Measurements from ENCODE around the gene HMGXB4.

Gene HMGXB4

DNA sequence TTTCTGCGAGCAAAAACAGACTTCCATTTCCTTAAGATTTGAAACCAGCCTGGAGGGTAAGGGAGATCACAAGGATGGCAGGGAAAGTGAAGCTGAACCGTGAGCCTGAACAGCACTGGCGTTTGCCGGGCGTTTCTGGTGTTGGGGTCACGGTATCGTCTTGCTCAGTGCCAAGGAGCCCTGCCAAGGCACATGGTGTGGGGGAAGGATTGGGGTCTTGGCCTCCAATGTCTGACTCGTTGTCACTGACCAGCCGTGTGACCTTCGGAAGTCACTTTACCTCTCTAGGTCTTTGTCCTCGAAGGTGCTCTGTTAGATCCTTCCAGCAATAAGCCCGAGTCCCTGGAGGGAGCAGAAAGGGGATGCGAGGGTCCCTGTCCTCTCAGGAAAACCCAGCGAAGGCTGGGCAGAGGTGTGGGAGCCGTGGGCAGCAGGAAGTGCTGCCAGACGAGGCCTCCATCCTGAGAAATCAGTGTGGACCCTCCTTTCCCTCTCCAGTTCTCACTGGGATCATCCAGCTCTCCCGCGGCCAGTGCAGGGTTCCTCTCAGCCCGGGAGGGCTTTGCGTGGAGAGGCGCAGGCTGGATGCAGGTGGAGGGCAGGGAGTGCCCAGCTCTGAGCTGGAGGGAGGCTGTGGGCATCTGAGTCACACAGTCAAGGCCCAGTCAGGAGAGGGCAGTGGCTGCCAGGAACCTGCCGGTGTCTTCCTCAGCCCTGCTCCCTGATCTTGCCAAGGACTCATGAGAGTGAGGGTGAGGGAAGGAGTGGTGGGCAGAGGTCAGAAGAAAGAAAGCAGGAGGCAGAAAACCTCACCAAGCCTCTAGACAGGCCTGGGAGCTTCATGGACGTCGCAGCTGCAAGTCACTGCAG, 61.3 kb downstream of the HMGXB4 start:
- no peak for DNase-seq (ENCODE audit: low read depth)
- no peak overlapping the region for H3K4me3 ChIP-seq (ENCODE audit: low read length)
- TF ChIP-seq, protein P1, sequence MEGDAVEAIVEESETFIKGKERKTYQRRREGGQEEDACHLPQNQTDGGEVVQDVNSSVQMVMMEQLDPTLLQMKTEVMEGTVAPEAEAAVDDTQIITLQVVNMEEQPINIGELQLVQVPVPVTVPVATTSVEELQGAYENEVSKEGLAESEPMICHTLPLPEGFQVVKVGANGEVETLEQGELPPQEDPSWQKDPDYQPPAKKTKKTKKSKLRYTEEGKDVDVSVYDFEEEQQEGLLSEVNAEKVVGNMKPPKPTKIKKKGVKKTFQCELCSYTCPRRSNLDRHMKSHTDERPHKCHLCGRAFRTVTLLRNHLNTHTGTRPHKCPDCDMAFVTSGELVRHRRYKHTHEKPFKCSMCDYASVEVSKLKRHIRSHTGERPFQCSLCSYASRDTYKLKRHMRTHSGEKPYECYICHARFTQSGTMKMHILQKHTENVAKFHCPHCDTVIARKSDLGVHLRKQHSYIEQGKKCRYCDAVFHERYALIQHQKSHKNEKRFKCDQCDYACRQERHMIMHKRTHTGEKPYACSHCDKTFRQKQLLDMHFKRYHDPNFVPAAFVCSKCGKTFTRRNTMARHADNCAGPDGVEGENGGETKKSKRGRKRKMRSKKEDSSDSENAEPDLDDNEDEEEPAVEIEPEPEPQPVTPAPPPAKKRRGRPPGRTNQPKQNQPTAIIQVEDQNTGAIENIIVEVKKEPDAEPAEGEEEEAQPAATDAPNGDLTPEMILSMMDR (IDR thresholded peaks at IDR 0.05; ENCODE audit: insufficient read depth, low read depth, low read length, missing control alignments), result no peak

DNA sequence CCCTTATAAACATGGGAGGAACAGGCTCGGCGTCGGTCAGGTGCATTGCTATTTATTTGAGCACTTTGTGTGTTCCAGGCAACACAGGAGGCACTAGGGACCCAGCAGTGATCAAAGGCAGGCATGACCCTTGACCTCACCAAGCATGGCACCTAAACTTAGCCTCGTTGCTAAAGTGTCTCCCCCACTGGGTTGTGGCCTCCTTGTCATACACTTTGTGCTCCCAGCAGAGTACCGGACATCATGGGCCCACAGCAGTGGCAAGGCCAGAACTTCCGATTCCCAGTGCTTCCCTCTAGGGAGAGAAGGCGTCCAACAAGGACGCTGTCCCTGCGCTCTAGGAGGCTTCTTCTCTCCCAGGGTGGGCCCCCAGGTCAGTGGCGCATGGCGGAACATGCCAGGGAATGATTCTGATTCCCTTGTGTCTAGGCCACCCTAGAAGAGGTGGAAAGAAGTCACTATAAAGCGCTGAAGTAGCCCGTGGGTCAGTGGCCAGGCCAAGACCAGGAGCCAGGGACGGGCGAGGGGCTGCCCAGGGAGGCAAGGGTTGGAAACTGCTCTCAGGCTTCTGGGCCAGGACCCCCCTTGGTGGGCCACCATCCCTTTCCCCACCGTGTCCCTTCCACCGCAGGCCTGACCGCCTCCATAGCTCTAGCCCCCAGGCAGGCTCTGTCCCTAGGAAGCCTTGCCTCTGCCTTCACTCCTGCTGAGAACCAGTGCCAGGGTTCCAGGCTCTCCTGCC, 62.1 kb downstream of the HMGXB4 start:
- H3K4me3 ChIP-seq (ENCODE audit: low read length), result no peak overlapping the region
- DNase-seq (ENCODE audit: low read depth), result no peak
- TF ChIP-seq, protein P1 (IDR thresholded peaks at IDR 0.05; ENCODE audit: insufficient read depth, low read depth, low read length, missing control alignments), result no peak

DNA sequence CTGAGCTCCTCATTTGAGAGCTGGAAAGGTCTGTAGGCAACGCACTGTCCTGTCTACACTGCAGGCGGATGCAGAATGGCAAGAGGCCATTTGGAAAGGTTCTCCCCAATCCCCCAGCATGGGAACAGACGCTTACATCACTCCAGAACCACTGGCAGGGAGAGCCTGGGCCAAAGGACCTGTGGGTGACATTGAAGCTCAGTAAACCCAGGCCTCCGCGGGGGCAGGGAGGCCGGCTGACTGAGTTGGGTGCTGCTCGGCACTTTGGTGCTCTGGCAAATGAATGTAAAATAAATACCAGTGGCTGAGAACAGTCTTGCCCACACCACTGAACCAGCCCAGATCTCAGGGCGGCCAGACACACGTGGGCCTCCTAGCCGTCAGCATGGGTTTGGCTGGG, 64.8 kb downstream of the HMGXB4 start:
- TF ChIP-seq, protein P1 (IDR thresholded peaks at IDR 0.05; ENCODE audit: insufficient read depth, low read depth, low read length, missing control alignments), result no peak
- no peak for DNase-seq (ENCODE audit: low read depth)
- no peak overlapping the region for H3K4me3 ChIP-seq (ENCODE audit: low read length)

DNA sequence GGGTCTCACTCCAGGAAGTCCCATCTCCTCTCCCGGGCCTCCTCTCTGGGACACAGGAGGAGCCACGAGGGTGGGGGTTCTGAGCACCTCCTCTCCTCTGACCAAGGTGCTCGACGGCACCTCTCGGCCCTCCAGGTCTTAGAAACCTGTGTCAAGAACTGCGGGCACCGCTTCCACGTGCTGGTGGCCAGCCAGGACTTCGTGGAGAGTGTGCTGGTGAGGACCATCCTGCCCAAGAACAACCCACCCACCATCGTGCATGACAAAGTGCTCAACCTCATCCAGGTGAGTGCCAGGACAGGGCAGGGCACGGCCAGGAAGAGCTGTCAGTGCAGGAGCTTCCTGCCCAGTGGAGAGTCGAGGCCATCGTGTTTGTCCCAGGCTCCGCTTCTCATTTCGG, 65.6 kb downstream of the HMGXB4 start:
- no peak for DNase-seq (ENCODE audit: low read depth)
- no peak overlapping the region for H3K4me3 ChIP-seq (ENCODE audit: low read length)
- TF ChIP-seq, protein P1 (IDR thresholded peaks at IDR 0.05; ENCODE audit: insufficient read depth, low read depth, low read length, missing control alignments), result no peak

DNA sequence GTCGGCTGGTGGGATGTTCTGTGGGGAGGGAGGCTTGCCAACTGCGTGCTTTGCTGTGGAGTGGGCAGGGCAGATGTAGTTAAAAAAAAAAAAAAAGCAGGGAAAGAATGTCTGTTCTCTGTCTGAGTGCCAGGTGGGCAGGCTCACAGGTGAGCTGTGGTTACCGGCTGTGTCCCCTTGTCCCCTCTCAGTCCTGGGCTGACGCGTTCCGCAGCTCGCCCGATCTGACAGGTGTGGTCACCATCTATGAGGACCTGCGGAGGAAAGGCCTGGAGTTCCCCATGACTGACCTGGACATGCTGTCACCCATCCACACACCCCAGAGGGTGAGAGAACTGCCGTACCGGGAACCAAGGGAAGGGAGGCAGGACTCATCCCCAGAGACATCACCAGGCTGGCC, 66.0 kb downstream of the HMGXB4 start:
- TF ChIP-seq, protein P1 (IDR thresholded peaks at IDR 0.05; ENCODE audit: insufficient read depth, low read depth, low read length, missing control alignments), result no peak
- DNase-seq (ENCODE audit: low read depth), result no peak
- H3K4me3 ChIP-seq (ENCODE audit: low read length), result no peak overlapping the region

DNA sequence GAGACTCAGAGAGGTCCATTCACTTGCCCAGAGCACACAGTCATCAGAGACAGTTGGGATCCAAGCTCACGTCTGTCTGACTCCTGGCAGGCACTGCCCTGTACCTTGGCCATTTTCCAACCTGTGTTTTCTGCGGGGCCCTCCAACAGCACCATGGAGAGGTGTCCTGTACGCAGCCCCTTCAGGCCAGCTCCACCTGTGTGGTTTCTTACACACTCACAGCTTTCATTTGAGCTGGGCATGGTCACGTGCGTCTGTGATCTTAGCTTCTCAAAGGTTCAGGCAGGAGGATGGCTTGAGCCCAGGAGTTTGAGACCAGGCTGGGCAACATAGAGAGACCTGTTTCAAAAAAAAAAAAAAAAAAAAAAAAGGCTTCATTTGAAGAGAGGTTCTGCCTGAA, 66.8 kb downstream of the HMGXB4 start:
- no peak overlapping the region for H3K4me3 ChIP-seq (ENCODE audit: low read length)
- TF ChIP-seq, protein P1 (IDR thresholded peaks at IDR 0.05; ENCODE audit: insufficient read depth, low read depth, low read length, missing control alignments), result no peak
- DNase-seq (ENCODE audit: low read depth), result no peak
